Esophagus squamous epithelium (tissue), 5 donors: Measurements from ENCODE around the gene ZNF595. TPM values are rescaled to one million over a fixed set of nuclear protein-coding genes. Genes with fewer than 3 reads are reported as not detected.
"Not testable (repeated sequence)": the region's sequence is repeated elsewhere in the genome, so short reads cannot be mapped to it uniquely, and the experiment has no call there.

Source experiments
- DNase-seq: peaks from one replicate; lab custom pipeline; 2025; lab: John Stamatoyannopoulos, UW
- H3K27ac ChIP-seq, 4 donors: fragments of 200-600 bp; sonication (generic); one replicate each; pipeline ENCODE4 v1.5.1; 2016 to 2019; ENCODE audit warnings: mild to moderate bottlenecking in 1 of 4
- H3K27me3 ChIP-seq, 4 donors: fragments of 200-600 bp; sonication (generic); 1 replicate in 3 of 4; 2 replicates in 1 of 4; pipeline versions ENCODE4 v1.5.1 to v1.6.0; 2017 to 2021; ENCODE audit warnings: antibody characterized with exemption in 1 of 4
- H3K36me3 ChIP-seq, 3 donors: fragments of 200-600 bp; sonication (generic); one replicate each; pipeline ENCODE4 v1.5.1; 2016 to 2019
- H3K4me1 ChIP-seq, 3 donors: fragments of 200-600 bp; sonication (generic); one replicate each; pipeline ENCODE4 v1.5.1; 2017 to 2019
- H3K4me3 ChIP-seq, 4 donors: fragments of 200-600 bp; sonication (generic); 1 replicate in 3 of 4; 2 replicates in 1 of 4; pipeline ENCODE4 v1.5.1; 2016 to 2019; ENCODE audit warnings: mild to moderate bottlenecking in 2 of 4, moderate library complexity in 1 of 4
- H3K9me3 ChIP-seq, 3 donors: fragments of 200-600 bp; sonication (generic); one replicate each; pipeline ENCODE4 v1.5.1; 2016 to 2019
- POLR2A ChIP-seq, 4 donors: fragments of 450-650 bp; IDR thresholded peaks; one replicate each; pipeline ENCODE4 v1.6.1; 2017; ENCODE audit warnings: antibody characterized with exemption in 4 of 4, mild to moderate bottlenecking in 4 of 4, moderate library complexity in 3 of 4
- whole genome bisulfite sequencing, 2 donors: methylation state at CpG; one replicate each; pipeline ENCODE4 v1.1.5; 2018; 5-methylcytosine and 5-hydroxymethylcytosine counted together
- intact Hi-C: fragments of 100-400 bp; cut with DNase I; formaldehyde crosslinking; loops from one replicate; pipeline ENCODE4 v1.15.0; 2022
- total RNA-seq, 4 donors: library from RNA; depleted of rRNA; stranded (reverse); fragments of >200 nt; gene quantifications; one replicate each; pipeline ENCODE4 v1.1.0, GENCODE V29; 2016
- TF ChIP-seq, protein P1 (sequence below), 6 experiments: fragments of 450-650 bp in 4 of 6; fragments of 200-600 bp in 2 of 6; sonication (generic) in 2 of 6; IDR thresholded peaks; one replicate each; pipeline ENCODE4 v1.5.1; 2016 to 2019; ENCODE audit warnings: antibody characterized with exemption in 6 of 6, mild to moderate bottlenecking in 4 of 6, moderate library complexity in 4 of 6
- donor health status: DM: yes; HTN: yes; CAD: no.

Gene ZNF595
- total RNA-seq, 4 donors from 2014 or later, result 6.2 to 28.2 (median 8.9) TPM

DNA sequence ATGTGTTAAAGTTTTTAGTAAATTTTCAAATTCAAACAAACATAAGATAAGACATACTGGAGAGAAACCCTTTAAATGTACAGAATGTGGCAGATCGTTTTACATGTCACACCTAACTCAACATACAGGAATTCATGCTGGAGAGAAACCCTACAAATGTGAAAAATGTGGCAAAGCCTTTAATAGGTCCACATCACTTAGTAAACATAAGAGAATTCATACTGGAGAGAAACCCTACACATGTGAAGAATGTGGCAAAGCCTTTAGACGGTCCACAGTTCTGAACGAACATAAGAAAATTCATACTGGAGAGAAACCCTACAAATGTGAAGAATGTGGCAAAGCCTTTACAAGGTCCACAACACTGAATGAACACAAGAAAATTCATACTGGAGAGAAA is 32.8 kb downstream of the ZNF595 start:
- no peak for DNase-seq
- TF ChIP-seq, protein P1, sequence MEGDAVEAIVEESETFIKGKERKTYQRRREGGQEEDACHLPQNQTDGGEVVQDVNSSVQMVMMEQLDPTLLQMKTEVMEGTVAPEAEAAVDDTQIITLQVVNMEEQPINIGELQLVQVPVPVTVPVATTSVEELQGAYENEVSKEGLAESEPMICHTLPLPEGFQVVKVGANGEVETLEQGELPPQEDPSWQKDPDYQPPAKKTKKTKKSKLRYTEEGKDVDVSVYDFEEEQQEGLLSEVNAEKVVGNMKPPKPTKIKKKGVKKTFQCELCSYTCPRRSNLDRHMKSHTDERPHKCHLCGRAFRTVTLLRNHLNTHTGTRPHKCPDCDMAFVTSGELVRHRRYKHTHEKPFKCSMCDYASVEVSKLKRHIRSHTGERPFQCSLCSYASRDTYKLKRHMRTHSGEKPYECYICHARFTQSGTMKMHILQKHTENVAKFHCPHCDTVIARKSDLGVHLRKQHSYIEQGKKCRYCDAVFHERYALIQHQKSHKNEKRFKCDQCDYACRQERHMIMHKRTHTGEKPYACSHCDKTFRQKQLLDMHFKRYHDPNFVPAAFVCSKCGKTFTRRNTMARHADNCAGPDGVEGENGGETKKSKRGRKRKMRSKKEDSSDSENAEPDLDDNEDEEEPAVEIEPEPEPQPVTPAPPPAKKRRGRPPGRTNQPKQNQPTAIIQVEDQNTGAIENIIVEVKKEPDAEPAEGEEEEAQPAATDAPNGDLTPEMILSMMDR (IDR thresholded peaks at IDR 0.05), result no peak
- TF ChIP-seq POLR2A (IDR thresholded peaks at IDR 0.05), result no peak
- peaks cover 22 to 100% (median 96%) of the 10 kb centered on the region in 3 donors for H3K9me3 ChIP-seq
- H3K27me3 ChIP-seq, result no peaks in the 10 kb centered on the region
- no peaks in the 10 kb centered on the region for H3K4me1 ChIP-seq
- 92 to 94% methylated on average over 3 of the region's 3 CpGs for WGBS, 2 donors
- H3K27ac ChIP-seq, result no peak overlapping the region
- intact Hi-C loops, result no loop called here
- H3K4me3 ChIP-seq, result peak overlapping the region in 1 of 4 donors; percentile 7
- H3K36me3 ChIP-seq, result peaks cover 2 to 78% (median 6%) of the 10 kb centered on the region in 3 donors

DNA sequence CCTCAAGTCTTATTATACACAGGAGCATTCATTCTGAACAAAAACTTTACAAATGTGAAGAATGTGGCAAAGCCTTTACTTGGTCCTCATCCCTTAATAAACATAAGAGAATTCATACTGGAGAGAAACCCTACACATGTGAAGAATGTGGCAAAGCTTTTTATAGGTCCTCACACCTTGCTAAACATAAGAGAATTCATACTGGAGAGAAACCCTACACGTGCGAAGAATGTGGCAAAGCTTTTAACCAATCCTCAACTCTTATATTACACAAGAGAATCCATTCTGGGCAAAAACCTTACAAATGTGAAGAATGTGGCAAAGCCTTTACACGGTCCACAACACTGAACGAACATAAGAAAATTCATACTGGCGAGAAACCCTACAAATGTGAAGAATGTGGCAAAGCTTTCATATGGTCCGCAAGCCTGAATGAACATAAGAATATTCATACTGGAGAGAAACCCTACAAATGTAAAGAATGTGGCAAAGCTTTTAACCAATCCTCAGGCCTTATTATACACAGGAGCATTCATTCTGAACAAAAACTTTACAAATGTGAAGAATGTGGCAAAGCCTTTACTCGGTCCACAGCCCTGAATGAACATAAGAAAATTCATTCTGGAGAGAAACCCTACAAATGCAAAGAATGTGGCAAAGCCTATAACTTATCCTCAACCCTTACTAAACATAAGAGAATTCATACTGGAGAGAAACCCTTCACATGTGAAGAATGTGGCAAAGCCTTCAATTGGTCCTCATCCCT is 33.6 kb downstream of the ZNF595 start:
- Histone ChIP-seq H3K4me3 (peak overlapping the region in 1 of 4 donors; percentile 7), H3K36me3 (peaks cover 0 to 73% (median 6%) of the 10 kb centered on the region in 3 donors), H3K9me3 (peaks cover 22 to 100% (median 97%) of the 10 kb centered on the region in 3 donors)
- DNase-seq, H3K27ac ChIP-seq, H3K27me3 ChIP-seq, H3K4me1 ChIP-seq, intact Hi-C loops: not testable (repeated sequence)
- 92 to 94% methylated on average over 7 of the region's 7 CpGs for WGBS, 2 donors

DNA sequence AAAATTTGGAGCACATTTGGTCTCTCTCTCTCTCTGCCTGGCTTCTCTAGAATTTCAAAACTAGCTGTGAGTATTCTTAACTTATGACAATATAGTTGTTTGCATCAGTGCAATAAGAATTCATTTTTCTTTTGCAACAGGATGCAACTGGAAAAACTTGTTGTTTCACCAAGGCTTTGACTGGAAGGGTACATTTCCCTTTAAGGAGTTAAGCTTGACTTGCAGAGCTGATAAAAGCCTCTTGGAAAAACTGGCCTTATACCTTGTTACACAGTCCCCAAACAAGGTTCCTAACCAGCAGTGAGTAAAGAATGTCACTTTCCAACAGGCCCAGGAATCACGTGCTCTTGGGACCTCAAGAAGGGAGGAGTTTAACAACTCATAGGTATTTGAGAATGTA is 45.3 kb downstream of the ZNF595 start:
- WGBS, 2 donors, result 75% methylated on average over 1 of the region's 1 CpG
- H3K27me3 ChIP-seq, result no peaks in the 10 kb centered on the region
- TF ChIP-seq, protein P1 (IDR thresholded peaks at IDR 0.05), result no peak
- no peak for TF ChIP-seq POLR2A (IDR thresholded peaks at IDR 0.05)
- intact Hi-C loops, result no loop called here
- H3K4me1 ChIP-seq, result no peaks in the 10 kb centered on the region
- no peak overlapping the region for H3K4me3 ChIP-seq
- no peak for DNase-seq
- H3K36me3 ChIP-seq, result no peaks in the 10 kb centered on the region
- H3K9me3 ChIP-seq, result peaks cover 14 to 100% (median 74%) of the 10 kb centered on the region in 3 donors
- H3K27ac ChIP-seq, result no peak overlapping the region

DNA sequence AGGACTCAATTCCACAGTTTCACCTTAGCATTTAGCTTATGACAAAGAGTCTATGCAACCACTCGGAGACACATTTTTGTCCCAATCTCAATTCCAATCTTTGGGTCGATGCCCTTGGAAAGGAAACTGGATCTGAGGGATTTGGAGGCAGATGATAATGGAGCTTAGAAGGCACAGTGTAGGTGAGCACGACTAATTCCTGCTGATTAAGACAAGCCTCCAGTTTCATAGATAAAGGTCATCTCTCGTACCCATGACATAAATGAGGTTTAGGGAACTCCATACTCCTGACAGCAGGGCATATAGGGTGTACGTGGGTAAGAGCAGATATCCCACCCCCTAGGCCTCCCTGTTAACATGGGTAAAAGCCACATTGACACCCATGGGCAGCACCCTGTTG is 46.7 kb downstream of the ZNF595 start:
- intact Hi-C loops, result no loop called here
- Histone ChIP-seq H3K36me3 (no peaks in the 10 kb centered on the region), H3K27me3 (no peaks in the 10 kb centered on the region), H3K4me3 (no peak overlapping the region), H3K4me1 (no peaks in the 10 kb centered on the region), H3K9me3 (peaks cover 8 to 96% (median 61%) of the 10 kb centered on the region in 3 donors), H3K27ac (no peak overlapping the region)
- TF ChIP-seq POLR2A (IDR thresholded peaks at IDR 0.05), result no peak
- TF ChIP-seq, protein P1 (IDR thresholded peaks at IDR 0.05), result no peak
- DNase-seq, result no peak
- WGBS, 2 donors, result 73 to 74% methylated on average over 4 to 5 of the region's 5 CpGs

DNA sequence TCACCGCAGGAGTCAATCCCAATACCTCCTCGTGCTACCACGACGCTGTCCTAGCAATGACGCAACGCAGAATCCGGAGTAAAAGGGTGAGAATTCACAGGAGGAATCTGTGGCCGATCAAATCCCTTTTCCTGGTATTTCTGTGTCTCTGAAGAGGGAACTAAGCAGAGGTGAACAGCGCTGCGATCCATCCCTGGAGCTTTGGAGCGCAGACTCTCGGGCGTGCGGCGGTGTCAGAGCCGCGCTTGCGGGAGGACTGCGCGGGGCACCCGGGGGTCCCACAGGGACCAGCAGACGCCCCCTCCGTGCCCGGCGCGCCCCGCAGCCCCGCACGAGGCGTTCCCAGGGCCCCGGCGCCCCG is 53.9 kb downstream of the ZNF595 start:
- Histone ChIP-seq H3K9me3 (peaks cover 0 to 89% (median 25%) of the 10 kb centered on the region in 3 donors), H3K36me3 (no peaks in the 10 kb centered on the region), H3K4me3 (peak overlapping the region in 2 of 4 donors; percentile 34 to 53), H3K27me3 (peaks cover 0 to 59% (median 7%) of the 10 kb centered on the region in 4 donors), H3K4me1 (peaks cover 0 to 15% (median 6%) of the 10 kb centered on the region in 3 donors), H3K27ac (no peak overlapping the region)
- intact Hi-C loops, result no loop called here
- TF ChIP-seq POLR2A (IDR thresholded peaks at IDR 0.05), result no peak
- TF ChIP-seq, protein P1 (IDR thresholded peaks at IDR 0.05), result no peak
- WGBS, 2 donors, result 30 to 57% methylated on average over 2 to 6 of the region's 33 CpGs
- no peak for DNase-seq
